Activated naive CD8-positive, alpha-beta T cell (primary cell): ENCODE results near the gene DCAF16.
A peak's percentile ranks its signal among the peaks of the same experiment; 100 is the strongest.
"Not testable (repeated sequence)": the region's sequence is repeated elsewhere in the genome, so short reads cannot be mapped to it uniquely, and the experiment has no call there.

Source experiments
- H3K27ac Mint-ChIP-seq: one replicate; pipeline ENCODE4 v1.8.0; 2021; ENCODE audit warnings: mixed read lengths
- H3K27me3 Mint-ChIP-seq: one replicate; pipeline ENCODE4 v1.8.0; 2021; ENCODE audit warnings: mixed read lengths
- H3K36me3 Mint-ChIP-seq: one replicate; pipeline ENCODE4 v1.8.0; 2021; ENCODE audit warnings: mixed read lengths
- H3K4me1 Mint-ChIP-seq: one replicate; pipeline ENCODE4 v1.8.0; 2021; ENCODE audit warnings: low read depth, mixed read lengths
- H3K4me3 Mint-ChIP-seq: one replicate; pipeline ENCODE4 v1.8.0; 2021; ENCODE audit warnings: mild to moderate bottlenecking, mixed read lengths
- H3K9me3 Mint-ChIP-seq: one replicate; pipeline ENCODE4 v1.8.0; 2021; ENCODE audit warnings: low read depth, mixed read lengths

Gene DCAF16

GRCh38 chr4:17810260-17811077, at the start of gene DCAF16, which contains the start of gene NCAPG:
TSS of gene DCAF16 (minus strand) at chr4:17810757. CDS start at chr4:17804141, 6,616 bp downstream.
TSS of gene NCAPG (plus strand) at chr4:17810979. CDS start at chr4:17811078, 99 bp downstream.
- peak within 1 kb of the TSS; percentile 92 for H3K4me3 Mint-ChIP-seq
- H3K36me3 Mint-ChIP-seq = peaks cover 7% of the 10 kb centered on the region
- no peaks in the 10 kb centered on the region for H3K9me3 Mint-ChIP-seq
- H3K4me1 Mint-ChIP-seq = peaks cover 43% of the 10 kb centered on the region
- peaks cover 1% of the 10 kb centered on the region for H3K27me3 Mint-ChIP-seq
- peak within 1 kb of the TSS; percentile 93 for H3K27ac Mint-ChIP-seq

- H3K27ac Mint-ChIP-seq = no peak overlapping the region
- H3K36me3 Mint-ChIP-seq = peaks cover 37% of the 10 kb centered on the region
- peaks cover 12% of the 10 kb centered on the region for H3K9me3 Mint-ChIP-seq
- H3K27me3 Mint-ChIP-seq = no peaks in the 10 kb centered on the region
- no peak overlapping the region for H3K4me3 Mint-ChIP-seq
- H3K4me1 Mint-ChIP-seq = no peaks in the 10 kb centered on the region
Observed at GRCh38 chr4:17859793-17860406, 49.3 kb upstream of the DCAF16 start.

- no peaks in the 10 kb centered on the region for H3K27me3 Mint-ChIP-seq
- no peaks in the 10 kb centered on the region for H3K9me3 Mint-ChIP-seq
- H3K4me3 Mint-ChIP-seq = no peak overlapping the region
- peaks cover 20% of the 10 kb centered on the region for H3K36me3 Mint-ChIP-seq
- no peaks in the 10 kb centered on the region for H3K4me1 Mint-ChIP-seq
- H3K27ac Mint-ChIP-seq = no peak overlapping the region
Observed at GRCh38 chr4:17854036-17854435, 43.5 kb upstream of the DCAF16 start.

GRCh38 chr4:17851959-17852358, 41.4 kb upstream of the DCAF16 start:
- H3K27ac Mint-ChIP-seq = no peak overlapping the region
- H3K9me3 Mint-ChIP-seq = no peaks in the 10 kb centered on the region
- H3K27me3 Mint-ChIP-seq = no peaks in the 10 kb centered on the region
- H3K4me3 Mint-ChIP-seq = no peak overlapping the region
- no peaks in the 10 kb centered on the region for H3K4me1 Mint-ChIP-seq
- H3K36me3 Mint-ChIP-seq = peaks cover 8% of the 10 kb centered on the region

GRCh38 chr4:17850295-17850694, 39.7 kb upstream of the DCAF16 start:
- H3K4me1 Mint-ChIP-seq, H3K27me3 Mint-ChIP-seq, H3K9me3 Mint-ChIP-seq, H3K4me3 Mint-ChIP-seq, H3K36me3 Mint-ChIP-seq, H3K27ac Mint-ChIP-seq: not testable (repeated sequence)

GRCh38 chr4:17846266-17846665, 35.7 kb upstream of the DCAF16 start:
- no peaks in the 10 kb centered on the region for H3K4me1 Mint-ChIP-seq
- H3K36me3 Mint-ChIP-seq = peaks cover 3% of the 10 kb centered on the region
- H3K27ac Mint-ChIP-seq = no peak overlapping the region
- H3K27me3 Mint-ChIP-seq = no peaks in the 10 kb centered on the region
- H3K4me3 Mint-ChIP-seq = no peak overlapping the region
- H3K9me3 Mint-ChIP-seq = no peaks in the 10 kb centered on the region

GRCh38 chr4:17823871-17824669, 13.5 kb upstream of the DCAF16 start:
- Mint-ChIP-seq H3K9me3 (no peaks in the 10 kb centered on the region), H3K27me3 (peaks cover 1% of the 10 kb centered on the region), H3K4me3 (no peak overlapping the region), H3K27ac (no peak overlapping the region), H3K4me1 (no peaks in the 10 kb centered on the region), H3K36me3 (no peaks in the 10 kb centered on the region)

GRCh38 chr4:17817027-17817426, 6.5 kb upstream of the DCAF16 start:
- Mint-ChIP-seq H3K9me3 (no peaks in the 10 kb centered on the region), H3K27ac (no peak overlapping the region), H3K4me3 (peak overlapping the region; percentile 24), H3K27me3 (peaks cover 2% of the 10 kb centered on the region), H3K36me3 (no peaks in the 10 kb centered on the region), H3K4me1 (peaks cover 5% of the 10 kb centered on the region)

- no peaks in the 10 kb centered on the region for H3K9me3 Mint-ChIP-seq
- peaks cover 2% of the 10 kb centered on the region for H3K27me3 Mint-ChIP-seq
- no peak overlapping the region for H3K4me3 Mint-ChIP-seq
- no peak overlapping the region for H3K27ac Mint-ChIP-seq
- H3K36me3 Mint-ChIP-seq = no peaks in the 10 kb centered on the region
- peaks cover 11% of the 10 kb centered on the region for H3K4me1 Mint-ChIP-seq
Observed at GRCh38 chr4:17816142-17816541, 5.6 kb upstream of the DCAF16 start.

- Mint-ChIP-seq H3K9me3 (no peaks in the 10 kb centered on the region), H3K27ac (no peak overlapping the region)
Observed at GRCh38 chr4:17814140-17814539, 3.6 kb upstream of the DCAF16 start.

GRCh38 chr4:17812801-17813200, 2.2 kb upstream of the DCAF16 start:
- H3K27me3 Mint-ChIP-seq = peaks cover 2% of the 10 kb centered on the region
- peaks cover 23% of the 10 kb centered on the region for H3K4me1 Mint-ChIP-seq
- peaks cover 6% of the 10 kb centered on the region for H3K36me3 Mint-ChIP-seq
- no peaks in the 10 kb centered on the region for H3K9me3 Mint-ChIP-seq
- H3K27ac Mint-ChIP-seq = no peak overlapping the region
- H3K4me3 Mint-ChIP-seq = no peak overlapping the region

More at GRCh38 chr4:17814140-17814539, 3.6 kb upstream of the DCAF16 start:
- peaks cover 2% of the 10 kb centered on the region for H3K27me3 Mint-ChIP-seq
- H3K36me3 Mint-ChIP-seq = no peaks in the 10 kb centered on the region
- peaks cover 12% of the 10 kb centered on the region for H3K4me1 Mint-ChIP-seq
- H3K4me3 Mint-ChIP-seq = no peak overlapping the region

- H3K27ac Mint-ChIP-seq = no peak overlapping the region
- H3K9me3 Mint-ChIP-seq = no peaks in the 10 kb centered on the region
- H3K4me1 Mint-ChIP-seq = peaks cover 29% of the 10 kb centered on the region
- H3K4me3 Mint-ChIP-seq = peak overlapping the region; percentile 92
- H3K36me3 Mint-ChIP-seq = peaks cover 7% of the 10 kb centered on the region
- H3K27me3 Mint-ChIP-seq = peaks cover 2% of the 10 kb centered on the region
Observed at GRCh38 chr4:17812125-17812524, 1.6 kb upstream of the DCAF16 start.

GRCh38 chr4:17811078-17811603, 584 bp upstream of the DCAF16 start:
- Mint-ChIP-seq H3K4me3 (peak overlapping the region; percentile 92), H3K9me3 (no peaks in the 10 kb centered on the region), H3K4me1 (peaks cover 37% of the 10 kb centered on the region), H3K27me3 (peaks cover 1% of the 10 kb centered on the region), H3K36me3 (peaks cover 7% of the 10 kb centered on the region), H3K27ac (peak overlapping the region; percentile 93)

GRCh38 chr4:17809667-17810066, 890 bp downstream of the DCAF16 start:
- Mint-ChIP-seq H3K4me1 (peaks cover 48% of the 10 kb centered on the region), H3K27me3 (peaks cover 1% of the 10 kb centered on the region), H3K9me3 (no peaks in the 10 kb centered on the region), H3K27ac (peak overlapping the region; percentile 93), H3K36me3 (peaks cover 7% of the 10 kb centered on the region), H3K4me3 (peak overlapping the region; percentile 92)

- H3K27ac Mint-ChIP-seq = no peak overlapping the region
- peaks cover 56% of the 10 kb centered on the region for H3K4me1 Mint-ChIP-seq
- peak overlapping the region; percentile 92 for H3K4me3 Mint-ChIP-seq
- peaks cover 1% of the 10 kb centered on the region for H3K27me3 Mint-ChIP-seq
- peaks cover 11% of the 10 kb centered on the region for H3K36me3 Mint-ChIP-seq
- H3K9me3 Mint-ChIP-seq = no peaks in the 10 kb centered on the region
Observed at GRCh38 chr4:17807446-17807845, 3.1 kb downstream of the DCAF16 start.
